Measurements from ENCODE around the gene CDH1. TPM values are rescaled to one million over a fixed set of nuclear protein-coding genes. Genes with fewer than 3 reads are reported as not detected.

The CDH1 gene
- total RNA-seq, 1 donor from 2014 or later: 0.35 TPM

- H3K27me3 Mint-ChIP-seq (ENCODE audit: low read depth): no peaks in the 10 kb centered on the region
- no peak overlapping the region for H3K4me3 Mint-ChIP-seq (ENCODE audit: unreplicated experiment)
- peak overlapping the region; percentile 93 for H3K27ac Mint-ChIP-seq (ENCODE audit: unreplicated experiment)
- H3K36me3 Mint-ChIP-seq (ENCODE audit: low read depth): no peaks in the 10 kb centered on the region
- H3K9me3 Mint-ChIP-seq (ENCODE audit: low read depth): no peaks in the 10 kb centered on the region
- H3K4me1 Mint-ChIP-seq (ENCODE audit: low read depth): peaks cover 32% of the 10 kb centered on the region
- no peak for TF ChIP-seq CTCF (IDR thresholded peaks at IDR 0.05)
- DNase-seq (ENCODE audit: low spot score): no peak
These were observed 23.7 kb downstream of the CDH1 start for GRCh38 chr16:68760671-68761275.

- no peaks in the 10 kb centered on the region for H3K9me3 Mint-ChIP-seq (ENCODE audit: low read depth)
- no peaks in the 10 kb centered on the region for H3K36me3 Mint-ChIP-seq (ENCODE audit: low read depth)
- H3K27ac Mint-ChIP-seq (ENCODE audit: unreplicated experiment): peak overlapping the region; percentile 90
- H3K4me1 Mint-ChIP-seq (ENCODE audit: low read depth): peaks cover 26% of the 10 kb centered on the region
- H3K27me3 Mint-ChIP-seq (ENCODE audit: low read depth): no peaks in the 10 kb centered on the region
- H3K4me3 Mint-ChIP-seq (ENCODE audit: unreplicated experiment): no peak overlapping the region
- DNase-seq (ENCODE audit: low spot score): no peak
- no peak for TF ChIP-seq CTCF (IDR thresholded peaks at IDR 0.05)
These were observed 26.1 kb downstream of the CDH1 start for GRCh38 chr16:68762996-68763756.

- DNase-seq (ENCODE audit: low spot score): no peak
- H3K4me3 Mint-ChIP-seq (ENCODE audit: unreplicated experiment): no peak overlapping the region
- no peaks in the 10 kb centered on the region for H3K27me3 Mint-ChIP-seq (ENCODE audit: low read depth)
- peaks cover 26% of the 10 kb centered on the region for H3K4me1 Mint-ChIP-seq (ENCODE audit: low read depth)
- TF ChIP-seq CTCF (IDR thresholded peaks at IDR 0.05): no peak
- H3K27ac Mint-ChIP-seq (ENCODE audit: unreplicated experiment): no peak overlapping the region
- H3K36me3 Mint-ChIP-seq (ENCODE audit: low read depth): no peaks in the 10 kb centered on the region
- H3K9me3 Mint-ChIP-seq (ENCODE audit: low read depth): no peaks in the 10 kb centered on the region
These were observed 27.8 kb downstream of the CDH1 start for GRCh38 chr16:68764862-68765261.

- peaks cover 6% of the 10 kb centered on the region for H3K4me1 Mint-ChIP-seq (ENCODE audit: low read depth)
- no peaks in the 10 kb centered on the region for H3K9me3 Mint-ChIP-seq (ENCODE audit: low read depth)
- peaks cover 2% of the 10 kb centered on the region for H3K36me3 Mint-ChIP-seq (ENCODE audit: low read depth)
- peaks cover 2% of the 10 kb centered on the region for H3K27me3 Mint-ChIP-seq (ENCODE audit: low read depth)
- DNase-seq (ENCODE audit: low spot score): no peak
- H3K4me3 Mint-ChIP-seq (ENCODE audit: unreplicated experiment): no peak overlapping the region
- TF ChIP-seq CTCF (IDR thresholded peaks at IDR 0.05): no peak
- no peak overlapping the region for H3K27ac Mint-ChIP-seq (ENCODE audit: unreplicated experiment)
These were observed 30.5 kb downstream of the CDH1 start for GRCh38 chr16:68767581-68767980.

GRCh38 chr16:68768175-68768574, 31.1 kb downstream of the CDH1 start:
- H3K4me3 Mint-ChIP-seq (ENCODE audit: unreplicated experiment): no peak overlapping the region
- peaks cover 2% of the 10 kb centered on the region for H3K27me3 Mint-ChIP-seq (ENCODE audit: low read depth)
- no peaks in the 10 kb centered on the region for H3K9me3 Mint-ChIP-seq (ENCODE audit: low read depth)
- peaks cover 2% of the 10 kb centered on the region for H3K4me1 Mint-ChIP-seq (ENCODE audit: low read depth)
- peaks cover 2% of the 10 kb centered on the region for H3K36me3 Mint-ChIP-seq (ENCODE audit: low read depth)
- H3K27ac Mint-ChIP-seq (ENCODE audit: unreplicated experiment): no peak overlapping the region
- DNase-seq (ENCODE audit: low spot score): no peak
- no peak for TF ChIP-seq CTCF (IDR thresholded peaks at IDR 0.05)
